GOT3 (cell line): ENCODE data around the gene QRFP.

Experiments used
- DNase-seq: peaks from one replicate; lab custom pipeline; 2025; ENCODE audit warnings: mixed read lengths; lab: John Stamatoyannopoulos, UW

QRFP gene

DNA sequence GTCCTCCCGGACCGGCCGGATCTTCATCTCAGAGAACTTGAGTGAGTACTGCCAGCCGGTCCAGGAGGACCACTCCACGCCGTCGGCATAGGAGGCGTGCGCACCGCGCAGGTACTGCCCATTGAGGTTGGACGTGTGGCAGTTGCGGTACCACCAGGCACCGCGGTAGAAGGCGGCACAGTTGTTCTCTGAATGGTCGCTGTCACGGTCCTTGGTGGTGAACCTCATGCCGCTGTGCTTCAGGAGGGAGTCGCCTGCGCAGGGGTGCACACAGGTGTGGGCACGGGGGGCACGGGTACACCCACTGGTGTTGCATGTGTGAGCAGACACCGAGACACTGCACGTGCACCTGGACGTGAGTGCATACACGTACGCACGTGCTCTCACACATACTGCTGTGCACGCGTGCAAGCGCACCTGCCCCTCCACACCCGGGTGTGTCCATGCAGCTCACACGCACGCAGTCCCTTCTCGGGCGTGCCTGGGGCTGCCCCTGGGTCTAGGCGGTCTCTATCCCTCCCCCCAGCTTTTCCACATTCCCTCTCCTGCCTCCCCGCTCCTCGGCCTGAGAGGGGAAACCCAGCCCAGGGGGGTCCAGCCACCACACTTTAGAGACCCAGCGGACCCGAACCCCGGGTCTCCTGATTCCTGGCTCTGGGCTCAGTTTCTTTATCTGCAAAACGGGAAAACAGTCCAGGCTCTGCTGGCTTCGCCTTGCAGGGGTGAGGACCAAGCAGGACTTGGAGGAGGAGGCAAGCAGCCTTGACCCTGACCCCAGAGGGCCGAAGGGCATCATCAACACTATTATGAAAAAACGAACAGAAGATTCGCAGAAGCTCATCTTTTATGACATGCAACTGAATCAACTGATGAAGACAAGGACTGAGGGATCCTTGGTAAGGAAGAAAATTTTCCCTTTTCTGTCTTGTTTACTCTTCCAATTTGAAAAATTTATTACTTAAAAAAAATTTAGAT lies 7.7 kb upstream of the QRFP start:
- DNase-seq: no peak

DNA sequence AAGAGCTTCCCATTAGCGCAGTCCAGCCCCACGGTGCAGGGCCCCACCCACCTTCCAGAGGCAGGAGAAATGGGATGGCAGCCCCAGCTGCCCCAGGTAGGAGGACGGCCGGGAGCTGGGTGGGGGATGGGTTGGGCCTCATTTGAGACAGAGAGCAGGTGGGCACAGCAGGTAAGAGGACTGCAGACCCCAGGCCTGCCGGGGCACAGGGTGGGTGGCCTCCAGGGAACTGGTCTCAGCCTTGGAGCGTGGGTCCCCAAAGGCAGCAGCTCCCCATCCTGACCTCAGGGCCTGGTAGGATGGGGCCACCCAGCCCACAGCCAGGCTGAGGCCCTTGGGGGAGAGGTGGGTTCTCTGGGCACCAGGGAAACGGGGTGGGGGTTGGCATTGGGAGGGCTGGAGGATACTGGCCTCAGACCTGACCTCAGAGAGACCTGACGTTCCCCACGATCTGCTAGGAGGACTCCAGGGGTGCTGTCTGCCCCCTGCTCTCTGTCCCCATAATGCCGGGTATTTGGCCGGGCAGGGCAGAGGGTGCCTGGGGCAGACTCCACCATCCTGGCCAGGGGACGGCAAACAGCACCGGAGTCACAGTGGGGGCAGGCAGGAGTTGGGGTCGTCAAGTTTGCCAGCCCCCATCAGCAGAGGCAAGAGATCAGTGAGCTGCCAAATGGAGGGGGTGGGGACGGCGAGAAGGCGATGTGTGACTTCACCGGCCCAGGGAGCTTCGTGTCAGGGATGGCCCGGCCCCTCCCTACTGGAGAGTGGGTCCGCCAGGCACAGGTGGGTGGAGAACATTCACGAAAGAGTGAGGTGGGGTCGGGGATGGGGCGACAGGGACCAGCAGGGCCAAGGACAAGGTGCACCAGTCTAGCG lies 6.8 kb upstream of the QRFP start:
- DNase-seq: no peak

DNA sequence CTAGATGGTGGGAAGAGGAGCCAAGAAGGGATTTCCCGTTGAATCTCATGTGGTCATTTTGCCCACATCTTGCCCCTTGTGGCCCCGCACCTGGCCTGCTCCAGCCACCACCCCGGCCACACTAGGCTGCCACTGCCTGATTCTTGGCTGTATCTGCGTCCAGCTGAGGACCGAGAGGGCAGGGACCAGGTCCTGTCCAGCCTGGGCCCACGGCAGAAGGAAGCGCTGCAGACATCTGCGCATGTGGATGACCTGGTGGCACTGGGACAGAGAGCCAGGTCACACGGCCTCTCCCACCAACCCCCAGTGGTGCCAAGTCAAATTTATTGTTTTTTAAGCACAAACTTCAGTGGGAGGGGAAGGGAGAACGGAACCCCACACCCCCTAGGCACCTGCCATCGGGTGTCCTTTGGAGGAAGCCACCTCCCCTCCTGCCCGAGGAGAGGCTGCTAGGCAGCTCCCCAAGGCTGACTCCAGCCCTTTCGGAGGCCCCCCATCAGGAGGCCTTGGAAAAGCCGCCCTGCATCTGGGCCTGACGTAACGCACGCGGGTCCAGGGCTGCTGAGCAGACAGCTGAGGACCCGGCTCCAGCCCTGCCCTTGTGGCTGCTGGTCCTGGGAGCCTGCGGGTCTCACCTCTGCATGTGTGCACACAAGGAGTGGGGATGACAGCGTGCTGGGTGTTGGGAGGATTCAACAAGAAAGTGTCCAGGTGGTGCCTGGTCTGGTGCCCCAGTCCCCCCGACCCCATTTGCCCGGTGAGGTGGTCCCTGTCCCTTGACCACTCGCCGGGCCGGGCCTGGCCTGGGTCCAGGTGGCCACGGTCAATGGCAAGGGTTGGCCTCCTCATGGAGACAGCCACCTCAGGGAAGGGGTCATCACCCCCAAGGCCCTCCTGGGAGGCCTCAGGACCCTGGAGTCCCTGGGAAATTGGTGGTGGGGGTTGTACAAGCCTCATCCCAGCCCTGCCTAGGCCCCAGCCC lies 5.9 kb upstream of the QRFP start:
- DNase-seq: no peak

DNA sequence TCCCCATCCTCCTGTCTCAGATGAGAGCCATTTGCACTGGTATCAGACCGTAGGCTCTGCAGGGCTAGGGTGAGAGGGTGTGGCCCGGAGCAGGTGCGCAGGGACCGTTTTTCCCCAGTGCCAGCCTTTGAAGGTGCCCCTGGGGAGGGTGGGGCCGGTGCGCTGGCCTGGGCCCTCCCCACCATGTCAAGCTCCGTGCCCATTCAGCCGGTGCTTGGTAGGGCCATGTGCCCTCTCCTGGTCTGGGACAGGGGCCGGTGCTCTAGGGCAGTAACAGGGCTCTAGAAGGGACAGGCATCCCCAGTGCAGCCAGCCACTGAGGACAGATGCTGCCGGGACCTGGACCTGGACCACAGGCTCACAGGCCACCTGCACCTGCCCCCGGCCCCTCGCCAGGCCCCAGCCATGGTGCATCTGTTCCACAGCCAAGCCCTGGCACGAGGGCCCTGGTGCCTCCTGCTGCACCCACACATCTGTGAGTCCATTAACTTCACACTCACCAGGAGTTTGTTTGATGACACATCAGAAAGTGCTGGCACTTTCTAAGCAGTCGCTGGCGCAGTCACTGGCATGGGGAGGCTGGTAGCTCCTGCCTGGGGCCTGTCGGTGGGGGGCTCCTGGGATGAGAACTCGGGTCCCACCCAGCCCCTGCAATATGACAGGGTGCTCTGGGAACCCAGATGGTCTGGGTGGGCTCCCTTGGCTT lies 5.0 kb upstream of the QRFP start:
- DNase-seq: no peak

DNA sequence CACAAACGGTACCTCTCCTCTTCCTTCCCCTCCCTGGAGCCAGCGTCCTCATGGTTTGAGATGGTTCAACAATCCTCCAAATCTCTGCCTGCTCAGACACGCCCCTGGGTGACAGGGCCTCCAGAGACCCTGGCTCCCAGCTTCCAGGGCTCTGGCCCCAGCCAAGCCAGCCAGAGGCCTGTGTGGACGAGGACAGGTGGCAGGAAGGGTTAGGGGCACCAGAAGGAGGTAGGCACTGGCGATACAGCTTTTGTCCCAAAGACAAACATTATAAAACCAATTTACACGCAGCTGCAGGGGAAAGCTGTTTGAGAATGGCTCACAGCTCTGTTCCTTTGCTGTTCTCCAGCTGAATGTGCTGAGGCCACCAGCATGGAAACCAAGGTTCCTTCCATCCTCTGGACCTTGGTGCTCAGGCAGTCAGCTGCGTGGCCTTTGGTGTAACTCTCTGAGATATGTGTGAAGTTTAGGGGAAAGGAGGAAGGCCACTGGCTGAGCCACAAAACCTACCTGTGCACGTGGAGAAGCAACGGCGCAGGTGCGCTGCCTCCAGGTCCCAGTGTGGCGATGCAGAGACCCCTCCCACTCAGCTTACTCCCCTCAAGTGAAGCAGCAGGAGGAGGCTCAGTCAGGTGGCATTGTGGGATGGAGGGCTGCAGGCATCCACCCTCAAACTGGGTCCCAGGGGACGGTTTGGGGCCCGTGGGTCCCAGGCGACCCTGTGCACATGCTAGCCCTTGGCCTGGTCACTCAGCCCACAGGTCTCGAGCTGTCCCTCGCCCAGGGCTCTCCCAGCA lies 4.3 kb upstream of the QRFP start:
- DNase-seq: no peak

DNA sequence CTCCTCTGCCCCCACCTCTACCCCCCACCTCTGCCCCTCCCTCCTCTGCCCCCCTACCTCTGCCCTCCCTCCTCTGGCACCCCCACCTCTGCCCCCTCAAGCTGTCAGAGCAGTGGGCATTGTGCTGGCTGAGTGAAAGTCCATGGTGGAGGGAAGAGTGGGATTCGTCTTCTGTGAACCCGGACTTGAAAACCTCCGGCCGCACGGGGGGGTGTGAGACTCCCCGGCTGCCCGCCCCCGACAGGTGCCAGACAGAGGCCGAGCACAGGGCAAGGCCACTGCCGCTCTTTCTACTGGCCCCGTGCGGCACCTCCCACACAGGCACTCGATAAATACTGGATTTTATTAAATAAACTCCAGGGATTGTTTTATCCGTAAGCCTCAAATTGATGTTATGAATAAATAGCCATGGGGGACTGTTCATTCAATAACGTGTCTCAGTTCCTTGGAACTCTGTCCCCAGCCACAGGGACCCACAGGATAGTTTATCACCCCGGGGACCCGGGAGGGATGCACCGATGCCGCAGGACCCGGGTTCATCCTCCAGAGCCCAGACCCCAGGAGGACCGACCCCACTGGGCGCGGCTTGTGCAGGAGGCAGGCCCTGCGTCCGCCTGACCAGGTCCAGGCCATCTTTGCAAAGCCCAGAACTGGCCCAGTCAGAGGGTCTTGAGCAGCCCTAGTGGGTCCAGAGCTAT lies 2.6 kb upstream of the QRFP start:
- DNase-seq: no peak

DNA sequence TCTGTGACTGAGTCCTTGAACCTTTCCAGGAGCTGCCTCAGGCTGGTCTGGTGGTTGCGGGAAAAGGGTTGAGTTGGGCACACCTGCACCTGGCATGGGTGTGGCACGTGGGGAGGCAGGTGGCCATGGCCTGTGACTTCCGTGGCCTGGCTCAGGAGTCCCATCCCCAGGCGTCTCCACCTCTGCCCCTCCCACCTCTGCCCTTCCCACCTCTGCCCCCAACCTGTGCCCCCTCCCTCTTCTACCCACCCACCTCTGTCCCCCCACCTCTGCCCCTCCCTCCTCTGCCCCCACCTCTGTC lies 1.9 kb upstream of the QRFP start:
- no peak for DNase-seq

DNA sequence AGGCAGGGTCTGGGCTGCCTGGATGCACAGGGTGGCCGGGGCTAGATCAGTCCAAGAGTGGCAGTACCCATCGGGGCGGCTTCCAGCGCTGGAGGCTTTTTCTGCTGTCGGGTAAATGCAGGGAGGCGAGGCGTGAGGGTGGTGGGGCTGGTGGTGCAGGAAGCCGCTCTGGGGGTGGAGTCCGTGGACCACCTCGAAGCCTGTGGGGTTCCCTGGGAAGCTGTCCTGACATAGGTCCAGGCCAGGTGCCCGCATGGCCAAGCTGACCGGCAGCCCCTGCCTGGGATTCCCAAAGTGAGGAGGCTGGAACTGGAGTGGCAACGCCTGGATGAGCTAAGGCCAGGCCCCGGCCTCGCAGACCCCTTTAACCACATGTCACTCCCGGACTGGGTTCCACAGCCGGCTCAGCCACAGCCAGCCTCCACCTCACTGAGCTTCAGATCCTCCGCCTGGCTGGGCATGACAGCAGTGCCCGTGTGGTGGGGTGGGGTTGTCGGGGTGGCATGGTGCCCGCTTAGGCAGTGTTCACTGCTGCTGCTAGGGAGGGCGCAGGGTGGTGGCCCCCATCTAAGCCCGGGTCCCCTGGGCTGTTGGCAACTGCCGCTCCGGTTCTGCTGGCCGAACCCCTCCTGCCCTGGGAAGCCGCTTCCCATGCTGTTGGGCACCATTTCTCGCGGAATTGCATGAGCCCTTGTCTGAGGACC lies 1.4 kb upstream of the QRFP start:
- no peak for DNase-seq

DNA sequence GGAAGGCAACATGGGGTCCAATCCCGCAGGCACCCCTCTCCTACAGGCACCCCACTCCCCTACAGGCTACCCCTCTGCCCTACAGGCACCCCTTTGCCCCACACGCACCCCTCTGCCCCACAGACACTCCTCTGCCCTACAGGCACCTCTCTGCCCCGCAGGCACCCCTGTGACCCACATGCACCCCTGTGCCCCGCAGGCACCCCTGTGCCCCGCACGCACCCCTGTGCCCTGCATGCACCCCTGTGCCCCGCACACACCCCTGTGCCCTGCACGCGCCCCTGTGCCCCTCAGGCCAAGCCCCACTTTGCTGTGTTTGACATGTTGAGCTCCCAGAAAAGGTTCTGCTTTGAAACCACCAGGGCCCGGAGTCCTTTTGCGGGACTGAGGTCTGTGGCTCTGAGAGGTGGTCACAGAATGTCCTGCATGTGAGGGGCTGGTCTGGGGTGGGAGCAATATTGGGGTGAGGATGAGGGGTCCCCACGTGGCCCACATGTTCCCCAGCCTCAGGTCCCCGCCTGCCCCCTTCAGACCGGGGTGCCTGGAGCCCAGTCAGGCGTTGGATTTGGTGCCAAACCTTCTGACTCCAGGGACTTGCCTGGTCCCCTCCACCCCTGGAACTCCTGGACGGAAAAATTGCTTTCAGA lies 616 bp upstream of the QRFP start:
- DNase-seq: no peak

DNA sequence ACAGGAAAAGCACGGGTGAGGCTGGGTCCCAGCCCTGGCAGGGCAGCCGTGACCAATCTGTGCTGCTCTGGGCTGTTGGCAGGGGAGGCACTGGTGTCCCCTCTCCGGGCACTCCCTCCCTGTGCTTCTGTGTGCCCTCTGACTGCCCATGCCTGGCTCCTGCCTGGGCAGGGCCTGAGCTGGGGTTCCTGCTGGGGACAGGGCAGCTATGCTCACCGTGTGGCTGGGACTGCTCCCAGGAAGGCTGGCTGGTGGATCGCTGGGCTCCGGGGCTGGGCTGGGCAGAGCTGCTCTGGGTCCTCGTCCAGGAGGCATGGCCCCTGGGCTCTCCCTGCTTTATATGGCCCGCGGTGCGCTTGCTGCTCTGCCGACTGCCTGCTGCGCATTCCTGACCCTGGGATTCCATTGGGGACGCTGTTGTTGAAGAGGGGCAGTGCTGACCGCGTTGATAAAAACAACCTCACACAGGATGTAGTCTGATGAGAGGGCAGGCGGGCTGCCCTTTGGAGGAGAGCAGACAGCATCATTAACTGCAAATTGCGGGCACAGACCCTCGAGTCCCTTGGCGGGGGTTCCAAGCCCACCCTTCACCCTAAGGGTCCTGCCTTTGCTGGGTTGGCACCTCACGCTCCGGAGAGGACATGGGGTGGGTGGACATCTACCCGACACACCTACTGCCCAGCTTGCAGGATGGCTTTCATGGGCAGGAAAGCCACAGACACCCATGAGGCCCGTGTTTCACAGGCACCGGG lies 955 bp downstream of the QRFP start:
- DNase-seq: no peak

DNA sequence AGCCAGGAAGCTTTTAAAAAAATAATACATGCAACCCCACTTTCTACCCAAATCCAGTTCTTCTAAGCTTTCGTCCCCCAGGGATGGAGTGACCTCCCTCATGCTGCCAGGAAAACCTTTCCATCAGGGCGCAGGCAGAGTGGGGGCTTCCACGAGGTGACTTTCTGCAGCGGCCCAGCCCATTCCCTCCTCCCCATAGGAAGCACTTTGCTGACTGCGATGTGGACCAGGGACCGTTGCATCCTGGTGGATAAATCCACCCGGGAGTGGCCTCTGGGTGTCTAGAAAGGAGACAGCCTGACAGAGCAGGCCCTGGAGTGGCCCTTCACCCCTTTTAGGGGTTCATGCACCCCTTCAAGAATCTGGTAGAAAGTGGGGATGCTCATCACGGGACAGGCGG lies 1.6 kb downstream of the QRFP start:
- DNase-seq: no peak

DNA sequence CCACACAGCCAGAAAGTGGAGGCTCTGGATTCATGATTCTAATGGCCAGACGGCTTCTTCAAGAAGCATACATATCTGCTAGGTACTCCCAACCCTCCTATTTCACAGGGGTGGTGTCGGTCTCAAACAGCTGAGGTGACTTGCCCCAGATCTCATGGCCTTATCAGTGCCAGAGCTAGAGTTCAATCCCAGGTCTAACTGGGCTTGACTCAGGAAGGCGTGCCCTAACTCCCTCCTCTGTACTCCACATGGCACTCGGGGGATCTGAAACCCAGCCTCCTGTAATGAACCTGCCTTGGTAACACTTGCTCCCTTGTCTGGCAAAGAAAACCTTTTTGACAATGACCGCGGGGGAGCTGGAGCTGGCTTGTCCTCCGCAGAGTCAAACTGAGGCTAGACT lies 2.1 kb downstream of the QRFP start:
- DNase-seq: no peak

DNA sequence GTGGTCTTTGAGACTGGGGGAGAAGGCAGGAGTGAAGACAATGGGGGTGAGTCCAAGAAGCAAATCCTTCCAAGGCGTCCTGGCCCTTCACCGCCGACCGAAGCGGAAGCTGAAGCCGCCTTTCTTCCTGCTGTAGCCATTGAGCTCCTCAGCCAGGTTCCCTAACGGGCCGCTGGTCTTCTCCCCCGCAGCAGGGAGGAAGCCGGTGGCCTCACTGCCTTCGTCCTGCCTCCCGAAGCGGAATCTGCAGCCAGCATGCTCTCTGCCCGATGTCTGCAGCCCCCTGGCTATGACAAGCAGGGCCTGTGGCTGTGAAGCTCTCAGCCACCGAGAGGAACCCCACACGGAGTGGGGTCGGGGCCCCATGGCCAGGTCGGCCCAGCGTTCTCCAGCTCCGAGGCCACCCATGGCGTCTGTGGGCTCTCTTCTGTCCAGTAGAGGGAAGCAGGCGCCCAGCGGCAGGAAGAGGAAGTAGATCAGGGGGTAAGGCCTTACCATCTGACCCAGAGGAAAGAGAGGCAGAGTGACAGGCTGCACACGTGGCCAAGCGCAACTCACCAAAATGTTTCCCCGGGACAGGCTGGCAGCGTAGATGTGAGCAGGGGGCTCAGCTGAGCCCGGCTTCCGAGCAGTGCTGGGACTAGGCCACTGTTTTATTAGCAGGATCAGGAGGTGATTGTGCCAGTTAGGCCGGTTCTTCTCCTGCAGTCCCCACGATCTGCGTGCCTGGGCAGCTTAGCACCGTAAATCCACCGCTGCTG lies 3.1 kb downstream of the QRFP start:
- DNase-seq: no peak

DNA sequence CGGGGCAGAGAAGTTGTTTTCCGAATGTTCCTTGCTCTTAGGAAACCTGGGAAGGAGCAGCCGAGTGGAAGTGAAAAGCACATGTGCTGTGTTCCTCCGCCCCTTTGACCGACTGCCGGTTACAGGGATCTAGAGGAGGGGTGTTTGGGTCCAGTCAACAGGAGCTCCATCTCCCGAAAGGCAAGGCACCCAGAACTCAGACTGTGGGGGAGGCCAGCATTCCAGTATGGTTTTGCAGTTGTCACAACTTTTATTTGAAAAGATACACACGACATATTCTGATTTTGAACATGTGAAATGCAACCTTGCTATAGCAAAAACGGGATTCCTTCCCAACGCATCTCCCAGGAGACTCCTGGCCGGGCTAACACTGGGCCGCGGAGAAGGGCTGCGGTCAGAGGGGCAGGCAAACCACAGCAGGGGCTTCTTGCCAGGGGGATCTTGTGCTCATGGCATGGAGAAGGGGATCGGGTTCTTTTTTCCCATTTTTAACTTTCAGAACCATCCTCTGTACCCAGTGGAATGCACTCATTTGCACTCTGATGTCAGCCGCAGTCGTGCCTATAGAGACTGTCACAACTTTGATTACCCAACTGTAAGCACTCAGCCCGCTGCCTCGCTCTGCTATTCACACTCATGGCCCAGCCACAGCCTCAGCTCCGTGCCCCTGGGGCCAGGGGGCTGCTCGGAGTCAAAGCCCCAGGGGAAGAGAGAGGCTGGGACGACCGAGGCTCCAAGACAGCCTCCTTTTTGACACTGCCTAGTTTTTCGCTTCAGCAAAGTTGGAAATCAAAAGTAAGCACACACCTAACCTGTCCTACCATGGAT lies 3.9 kb downstream of the QRFP start:
- no peak for DNase-seq

DNA sequence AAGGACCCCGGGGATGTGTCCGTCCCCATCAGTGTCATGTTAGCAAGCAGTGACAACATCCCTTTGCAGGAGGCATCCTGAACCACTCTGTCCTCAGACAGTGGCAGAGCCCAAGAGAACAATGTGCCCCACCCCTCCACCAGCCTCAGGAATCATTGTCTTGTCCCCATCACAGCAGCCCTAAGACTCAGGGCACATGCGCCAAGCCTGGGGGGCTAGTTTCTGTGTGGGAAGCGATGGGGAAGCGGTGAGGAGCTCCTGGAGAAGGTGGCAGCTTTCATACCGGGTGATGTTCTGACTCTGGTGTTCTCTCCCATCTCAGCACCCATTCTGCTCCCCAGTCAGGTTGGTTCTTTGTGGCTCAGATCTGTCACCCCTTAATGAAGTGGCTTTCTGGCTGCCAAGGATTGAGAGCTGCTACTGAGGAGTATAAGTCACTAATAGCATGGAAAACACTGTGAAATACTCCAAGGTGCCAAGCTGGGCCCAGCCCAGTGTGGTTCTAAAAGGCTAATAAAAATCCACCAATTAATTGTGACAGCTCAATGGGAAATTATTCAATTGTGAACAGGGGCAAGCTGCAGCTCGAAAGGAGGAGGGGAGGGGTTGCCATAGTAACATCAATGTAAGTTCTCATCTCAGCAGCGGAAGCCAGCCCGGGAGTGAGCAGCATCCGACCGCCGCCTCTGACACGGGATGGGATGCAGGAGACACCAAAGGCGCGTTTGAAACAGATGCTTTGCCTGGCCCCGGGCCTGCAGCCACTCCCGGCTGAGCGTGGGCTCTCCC lies 4.7 kb downstream of the QRFP start:
- no peak for DNase-seq
